NT2/D1 (cell line): Measurements from ENCODE around the gene ARHGAP8.

ENCODE experiments used
- SUZ12 ChIP-seq: IDR thresholded peaks from 2 replicates; pipeline ENCODE4 v1.6.1; 2011; ENCODE audit not compliant: insufficient read length, insufficient read depth; ENCODE audit errors: extremely low read depth
- YY1 ChIP-seq: IDR thresholded peaks from 2 replicates; pipeline ENCODE4 v1.6.1; 2011; ENCODE audit not compliant: insufficient read length, insufficient read depth

DNA sequence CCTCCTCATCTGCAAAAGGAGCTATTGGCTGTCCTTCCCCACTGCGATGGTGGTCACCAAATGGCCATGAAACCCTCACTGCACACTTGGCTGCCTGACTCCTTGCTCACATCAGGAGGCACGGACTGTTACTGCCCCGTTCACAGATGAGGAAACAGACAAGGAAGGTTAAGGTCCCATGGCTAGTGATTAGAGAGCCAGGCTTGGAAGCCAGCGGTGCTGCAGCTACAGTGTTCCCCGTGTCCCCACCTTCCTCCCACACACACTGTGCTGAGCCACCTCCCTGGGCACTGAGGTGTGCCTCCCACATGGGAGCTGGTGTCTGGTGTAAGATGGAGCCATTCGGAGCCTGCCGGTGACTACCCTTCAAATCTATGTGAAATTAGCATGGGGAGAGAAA is 2.6 kb downstream of the ARHGAP8 start:
- no peak for TF ChIP-seq YY1
- no peak for TF ChIP-seq SUZ12
